ENCODE measurements around the gene BIRC3. TPM values are rescaled to one million over a fixed set of nuclear protein-coding genes. Genes with fewer than 3 reads are reported as not detected.
A peak's percentile ranks its signal among the peaks of the same experiment; 100 is the strongest.
"Not testable (repeated sequence)": the region's sequence is repeated elsewhere in the genome, so short reads cannot be mapped to it uniquely, and the experiment has no call there.

The BIRC3 gene
- total RNA-seq, 1 donor from 2014 or later = 23.0 TPM

GRCh38 chr11:102288725-102289083 lies 28.6 kb upstream of the BIRC3 start:
- TF ChIP-seq CTCF (IDR thresholded peaks at IDR 0.05) = no peak
- Histone ChIP-seq H3K4me1 (peaks cover 8% of the 10 kb centered on the region), H3K4me3 (no peak overlapping the region), H3K27ac (no peak overlapping the region), H3K9me3 (no peaks in the 10 kb centered on the region), H3K36me3 (no peaks in the 10 kb centered on the region), H3K27me3 (no peaks in the 10 kb centered on the region)
- ATAC-seq = no peak
- intact Hi-C loops (cut with DNase I) = no loop called here
- no peak for DNase-seq

- H3K4me3 ChIP-seq = no peak overlapping the region
- H3K9me3 ChIP-seq = no peaks in the 10 kb centered on the region
- DNase-seq = no peak
- H3K4me1 ChIP-seq = peaks cover 10% of the 10 kb centered on the region
- TF ChIP-seq CTCF (IDR thresholded peaks at IDR 0.05) = no peak
- intact Hi-C loops (cut with DNase I) = no loop called here
- H3K36me3 ChIP-seq = no peaks in the 10 kb centered on the region
- no peaks in the 10 kb centered on the region for H3K27me3 ChIP-seq
- H3K27ac ChIP-seq = no peak overlapping the region
- ATAC-seq = peak; percentile 56
These were observed 27.7 kb upstream of the BIRC3 start for GRCh38 chr11:102289592-102289991.

- ATAC-seq = no peak
These were observed 25.5 kb upstream of the BIRC3 start for GRCh38 chr11:102291831-102292230.

GRCh38 chr11:102292933-102293332 lies 24.4 kb upstream of the BIRC3 start:
- DNase-seq (no peak), ATAC-seq (no peak)
- TF ChIP-seq CTCF (IDR thresholded peaks at IDR 0.05) = no peak
- H3K27me3 ChIP-seq = no peaks in the 10 kb centered on the region
- H3K27ac ChIP-seq = no peak overlapping the region
- H3K4me3 ChIP-seq = no peak overlapping the region
- peaks cover 10% of the 10 kb centered on the region for H3K4me1 ChIP-seq
- no peaks in the 10 kb centered on the region for H3K9me3 ChIP-seq
- intact Hi-C loops (cut with DNase I) = no loop called here
- H3K36me3 ChIP-seq = no peaks in the 10 kb centered on the region

More at GRCh38 chr11:102291831-102292230, 25.5 kb upstream of the BIRC3 start:
- Histone ChIP-seq H3K36me3 (no peaks in the 10 kb centered on the region), H3K4me1 (peaks cover 10% of the 10 kb centered on the region), H3K9me3 (no peaks in the 10 kb centered on the region), H3K4me3 (no peak overlapping the region), H3K27me3 (no peaks in the 10 kb centered on the region), H3K27ac (no peak overlapping the region)
- no peak for DNase-seq
- intact Hi-C loops (cut with DNase I) = no loop called here
- TF ChIP-seq CTCF (IDR thresholded peaks at IDR 0.05) = no peak

GRCh38 chr11:102293873-102294601 lies 23.2 kb upstream of the BIRC3 start:
- ATAC-seq (peak; percentile 93), DNase-seq (no peak)
- TF ChIP-seq CTCF (IDR thresholded peaks at IDR 0.05) = peak; percentile 76
- Histone ChIP-seq H3K27me3 (no peaks in the 10 kb centered on the region), H3K27ac (no peak overlapping the region), H3K9me3 (no peaks in the 10 kb centered on the region), H3K4me1 (peaks cover 7% of the 10 kb centered on the region), H3K36me3 (no peaks in the 10 kb centered on the region), H3K4me3 (no peak overlapping the region)
- intact Hi-C loops (cut with DNase I) = no loop called here

- no peak overlapping the region for H3K27ac ChIP-seq
- H3K4me3 ChIP-seq = no peak overlapping the region
- ATAC-seq (no peak), DNase-seq (no peak)
- intact Hi-C loops (cut with DNase I) = no loop called here
- TF ChIP-seq CTCF (IDR thresholded peaks at IDR 0.05) = no peak
- no peaks in the 10 kb centered on the region for H3K9me3 ChIP-seq
- no peaks in the 10 kb centered on the region for H3K36me3 ChIP-seq
- no peaks in the 10 kb centered on the region for H3K27me3 ChIP-seq
- H3K4me1 ChIP-seq = peaks cover 3% of the 10 kb centered on the region
These were observed 22.2 kb upstream of the BIRC3 start for GRCh38 chr11:102295045-102295444.

GRCh38 chr11:102296757-102297156 lies 20.5 kb upstream of the BIRC3 start:
- H3K36me3 ChIP-seq; ATAC-seq; H3K4me1 ChIP-seq; H3K4me3 ChIP-seq; DNase-seq; H3K27ac ChIP-seq; H3K9me3 ChIP-seq; H3K27me3 ChIP-seq; intact Hi-C loops (cut with DNase I): not testable (repeated sequence)

GRCh38 chr11:102300837-102301236 lies 16.4 kb upstream of the BIRC3 start:
- H3K4me3 ChIP-seq; H3K4me1 ChIP-seq; H3K27me3 ChIP-seq; H3K36me3 ChIP-seq; ATAC-seq; DNase-seq; H3K27ac ChIP-seq; H3K9me3 ChIP-seq; intact Hi-C loops (cut with DNase I): not testable (repeated sequence)
